Keratinocyte (primary cell): ENCODE data around the gene CYTH1. TPM values are rescaled to one million over a fixed set of nuclear protein-coding genes. Genes with fewer than 3 reads are reported as not detected.

Source experiments
- DNase-seq: peaks from one replicate; pipeline ENCODE4 v3.0.0-alpha.2; 2011; ENCODE audit warnings: low read depth, missing footprints, low spot score
- FAIRE-seq: peaks from 2 replicates; lab custom pipeline; 2011; peaks lifted over from hg19 to GRCh38; lab: Jason Lieb, UNC
- H2AFZ ChIP-seq: 2 replicates; pipeline ENCODE4 v1.6.0; 2012; ENCODE audit warnings: low read length, control low read depth, inconsistent platforms; ENCODE audit not compliant: control insufficient read depth
- H3K27ac ChIP-seq: 2 replicates; pipeline ENCODE4 v1.5.1; 2011; ENCODE audit warnings: low read length; ENCODE audit not compliant: control insufficient read depth, insufficient read depth
- H3K27me3 ChIP-seq: 3 replicates; pipeline ENCODE4 v1.6.0; 2011; ENCODE audit warnings: low read length; ENCODE audit not compliant: control insufficient read depth, insufficient read depth; ENCODE audit errors: extremely low read depth
- H3K36me3 ChIP-seq, 2 experiments: 2 replicates in 1 of 2; 3 replicates in 1 of 2; pipeline ENCODE4 v1.5.1; 2011; ENCODE audit warnings: low read length in 2 of 2, mild to moderate bottlenecking in 1 of 2; ENCODE audit not compliant: control insufficient read depth in 2 of 2, insufficient read depth in 2 of 2; ENCODE audit errors: extremely low read depth in 1 of 2
- H3K4me1 ChIP-seq: 3 replicates; pipeline ENCODE4 v1.5.1; 2011; ENCODE audit warnings: low read length; ENCODE audit not compliant: control insufficient read depth, insufficient read depth; ENCODE audit errors: extremely low read depth
- H3K4me2 ChIP-seq: 3 replicates; pipeline ENCODE4 v1.6.0; 2011; ENCODE audit warnings: low read depth, low read length; ENCODE audit not compliant: control insufficient read depth, insufficient read depth; ENCODE audit errors: extremely low read depth
- H3K4me3 ChIP-seq, 3 experiments: fragments of 200-600 bp in 1 of 3; sonication (generic) in 1 of 3; 2 replicates in 2 of 3; 3 replicates in 1 of 3; pipeline ENCODE4 v1.5.1; 2011 to 2016; ENCODE audit warnings: low read length in 3 of 3, mild to moderate bottlenecking in 3 of 3, control low read depth in 2 of 3, inconsistent platforms in 1 of 3, low read depth in 1 of 3, mixed read lengths in 1 of 3, mixed run types in 1 of 3, moderate library complexity in 1 of 3; ENCODE audit not compliant: control insufficient read depth in 2 of 3, insufficient read depth in 2 of 3; ENCODE audit errors: extremely low read depth in 1 of 3
- H3K79me2 ChIP-seq: 2 replicates; pipeline ENCODE4 v1.6.0; 2012; ENCODE audit warnings: low read length; ENCODE audit not compliant: control insufficient read depth, insufficient read depth
- H3K9ac ChIP-seq: 3 replicates; pipeline ENCODE4 v1.6.0; 2011; ENCODE audit warnings: low read length; ENCODE audit not compliant: control insufficient read depth, insufficient read depth; ENCODE audit errors: extremely low read depth
- H3K9me1 ChIP-seq: 3 replicates; pipeline ENCODE4 v1.6.0; 2011; ENCODE audit warnings: low read length; ENCODE audit not compliant: control insufficient read depth, insufficient read depth; ENCODE audit errors: extremely low read depth
- H3K9me3 ChIP-seq: 2 replicates; pipeline ENCODE4 v1.5.1; 2012; ENCODE audit warnings: low read depth, low read length; ENCODE audit not compliant: control insufficient read depth
- H4K20me1 ChIP-seq: 3 replicates; pipeline ENCODE4 v1.6.0; 2011; ENCODE audit warnings: low read length; ENCODE audit not compliant: control insufficient read depth, insufficient read depth; ENCODE audit errors: extremely low read depth
- EZH2 ChIP-seq: IDR thresholded peaks from one replicate; pipeline ENCODE4 v1.6.1; 2012; ENCODE audit warnings: inconsistent platforms, mild to moderate bottlenecking, low read length, moderate library complexity
- dilution Hi-C: fragments of 300-500 bp; cut with MboI; formaldehyde crosslinking; loops from one replicate; pipeline ENCODE4 v1.7.0; 2020; ENCODE audit warnings: low sequenced_read_pairs; ENCODE audit not compliant: extremely low pct_ligation_motif_present
- polyA plus RNA-seq, 5 experiments: library from polyadenylated mRNA; depleted of rRNA in 3 of 5; stranded (reverse) in 3 of 5; stranded (forward) in 1 of 5; unstranded in 1 of 5; fragments of >200 nt; gene quantifications; 1 replicate in 1 of 5; 2 replicates in 3 of 5; 3 replicates in 1 of 5; pipeline versions ENCODE4 v1.2.1 to v1.2.3, GENCODE V29; 2011 to 2012; ENCODE audit warnings: missing spikeins in 2 of 5, low read depth in 1 of 5, low replicate concordance in 1 of 5
- TF ChIP-seq, protein P1 (sequence below), 3 experiments: IDR thresholded peaks in 1 of 3; conservative IDR thresholded peaks in 1 of 3; optimal IDR thresholded peaks in 1 of 3; 2 replicates in 2 of 3; 3 replicates in 1 of 3; pipeline versions ENCODE3 to v1.5.1; 2011; ENCODE audit warnings: low read length in 3 of 3, mild to moderate bottlenecking in 3 of 3, moderate library complexity in 2 of 3, control low read depth in 1 of 3, inconsistent platforms in 1 of 3; ENCODE audit not compliant: insufficient read depth in 2 of 3; ENCODE audit errors: extremely low read depth in 1 of 3

CYTH1 gene
- polyA plus RNA-seq, 1 donor (not counting 4 experiments of a cell fraction or from before 2014, with no cell fraction given) = 28.3 TPM

DNA sequence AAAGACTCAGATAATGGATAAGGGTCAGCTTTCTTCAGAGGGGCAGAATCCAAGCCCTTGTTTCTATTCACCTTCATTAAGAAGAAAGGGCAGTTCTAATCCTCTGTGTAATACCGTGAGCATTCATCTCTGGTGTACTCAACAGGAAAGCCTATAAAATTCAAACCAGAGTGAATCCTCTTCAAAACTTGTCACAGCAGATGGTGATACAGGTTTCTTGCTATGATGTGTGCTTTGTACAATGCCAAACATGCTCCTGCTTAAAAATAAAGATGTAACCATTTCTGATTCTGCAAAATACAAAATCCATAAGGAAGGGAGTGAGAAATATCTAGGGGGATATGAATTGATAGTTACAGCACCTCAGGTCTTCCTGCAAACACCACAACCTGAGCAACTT is 49.7 kb downstream of the CYTH1 start:
- peaks cover 26% of the 10 kb centered on the region for H3K4me1 ChIP-seq
- no peak for DNase-seq
- no peak overlapping the region for H3K4me3 ChIP-seq
- H3K9me3 ChIP-seq = no peaks in the 10 kb centered on the region
- H3K4me2 ChIP-seq = no peak overlapping the region
- dilution Hi-C loops = no loop called here
- H3K27me3 ChIP-seq = no peaks in the 10 kb centered on the region
- H3K27ac ChIP-seq = no peak overlapping the region
- TF ChIP-seq, protein P1, sequence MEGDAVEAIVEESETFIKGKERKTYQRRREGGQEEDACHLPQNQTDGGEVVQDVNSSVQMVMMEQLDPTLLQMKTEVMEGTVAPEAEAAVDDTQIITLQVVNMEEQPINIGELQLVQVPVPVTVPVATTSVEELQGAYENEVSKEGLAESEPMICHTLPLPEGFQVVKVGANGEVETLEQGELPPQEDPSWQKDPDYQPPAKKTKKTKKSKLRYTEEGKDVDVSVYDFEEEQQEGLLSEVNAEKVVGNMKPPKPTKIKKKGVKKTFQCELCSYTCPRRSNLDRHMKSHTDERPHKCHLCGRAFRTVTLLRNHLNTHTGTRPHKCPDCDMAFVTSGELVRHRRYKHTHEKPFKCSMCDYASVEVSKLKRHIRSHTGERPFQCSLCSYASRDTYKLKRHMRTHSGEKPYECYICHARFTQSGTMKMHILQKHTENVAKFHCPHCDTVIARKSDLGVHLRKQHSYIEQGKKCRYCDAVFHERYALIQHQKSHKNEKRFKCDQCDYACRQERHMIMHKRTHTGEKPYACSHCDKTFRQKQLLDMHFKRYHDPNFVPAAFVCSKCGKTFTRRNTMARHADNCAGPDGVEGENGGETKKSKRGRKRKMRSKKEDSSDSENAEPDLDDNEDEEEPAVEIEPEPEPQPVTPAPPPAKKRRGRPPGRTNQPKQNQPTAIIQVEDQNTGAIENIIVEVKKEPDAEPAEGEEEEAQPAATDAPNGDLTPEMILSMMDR (optimal IDR thresholded peaks at IDR 0.05 in 1 of 3, IDR thresholded peaks at IDR 0.05 in 1 of 3, conservative IDR thresholded peaks at IDR 0.05 in 1 of 3; ENCODE audit: extremely low read depth in 1 of 3, insufficient read depth in 2 of 3, low read length in 3 of 3) = no peak
- no peak for TF ChIP-seq EZH2
- H3K9ac ChIP-seq = no peak overlapping the region
- H2AFZ ChIP-seq = no peak overlapping the region
- H4K20me1 ChIP-seq = no peaks in the 10 kb centered on the region
- no peaks in the 10 kb centered on the region for H3K36me3 ChIP-seq
- H3K9me1 ChIP-seq = peaks cover 5% of the 10 kb centered on the region
- no peak for FAIRE-seq
- peaks cover 80% of the 10 kb centered on the region for H3K79me2 ChIP-seq

DNA sequence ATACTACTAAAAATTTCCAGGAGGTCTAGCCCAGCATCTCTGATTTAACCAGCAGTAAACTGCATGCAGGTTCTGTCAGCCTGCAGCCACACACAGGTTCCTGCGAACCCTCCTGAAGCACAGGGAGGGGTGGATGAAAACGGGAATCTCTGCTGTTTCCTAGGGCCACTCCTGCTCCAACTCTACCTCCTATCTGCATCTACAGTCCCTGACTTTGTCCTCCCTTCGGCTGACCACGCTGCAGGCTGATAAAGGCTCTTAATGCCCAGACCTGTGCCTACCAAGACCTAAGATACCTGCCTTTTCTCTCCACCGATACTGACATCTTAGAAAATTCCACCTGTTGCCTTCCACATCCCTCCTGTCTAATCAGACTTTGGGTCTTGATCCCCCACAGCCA is 50.2 kb downstream of the CYTH1 start:
- H4K20me1 ChIP-seq = no peaks in the 10 kb centered on the region
- no peak overlapping the region for H3K4me3 ChIP-seq
- TF ChIP-seq EZH2 = no peak
- TF ChIP-seq, protein P1 (optimal IDR thresholded peaks at IDR 0.05 in 1 of 3, IDR thresholded peaks at IDR 0.05 in 1 of 3, conservative IDR thresholded peaks at IDR 0.05 in 1 of 3; ENCODE audit: extremely low read depth in 1 of 3, insufficient read depth in 2 of 3, low read length in 3 of 3) = no peak
- H3K27ac ChIP-seq = no peak overlapping the region
- FAIRE-seq = no peak
- no peaks in the 10 kb centered on the region for H3K27me3 ChIP-seq
- DNase-seq = no peak
- H3K9ac ChIP-seq = no peak overlapping the region
- peaks cover 5% of the 10 kb centered on the region for H3K9me1 ChIP-seq
- H3K36me3 ChIP-seq = no peaks in the 10 kb centered on the region
- dilution Hi-C loops = no loop called here
- H3K79me2 ChIP-seq = peaks cover 82% of the 10 kb centered on the region
- no peak overlapping the region for H3K4me2 ChIP-seq
- H3K9me3 ChIP-seq = no peaks in the 10 kb centered on the region
- peaks cover 22% of the 10 kb centered on the region for H3K4me1 ChIP-seq
- no peak overlapping the region for H2AFZ ChIP-seq
